ENCODE data around the gene C1QBP.
"Not testable (repeated sequence)": the region's sequence is repeated elsewhere in the genome, so short reads cannot be mapped to it uniquely, and the experiment has no call there.

The C1QBP gene

GRCh38 chr17:5431949-5432556, 6.9 kb downstream of the C1QBP start:
- no peak for DNase-seq

- DNase-seq = not testable (repeated sequence)
Measured at GRCh38 chr17:5431234-5431633, 7.7 kb downstream of the C1QBP start.

GRCh38 chr17:5430413-5430999, 8.4 kb downstream of the C1QBP start:
- DNase-seq = no peak

- no peak for DNase-seq
Measured at GRCh38 chr17:5429191-5429887, 9.6 kb downstream of the C1QBP start.

GRCh38 chr17:5425826-5426225, 13.1 kb downstream of the C1QBP start:
- DNase-seq = no peak

GRCh38 chr17:5424909-5425308, 14.0 kb downstream of the C1QBP start:
- no peak for DNase-seq

GRCh38 chr17:5422505-5422904, 16.4 kb downstream of the C1QBP start:
- no peak for DNase-seq

- peak; percentile 68 to 76 for DNase-seq
Measured at GRCh38 chr17:5419959-5420653, 18.8 kb downstream of the C1QBP start, which contains the start of gene RPAIN. Gene RPAIN (plus strand): TSS chr17:5420182. CDS start chr17:5420211, 29 bp downstream.

- peak; percentile 76 to 79 for DNase-seq
Measured at GRCh38 chr17:5419356-5419958, 19.5 kb downstream of the C1QBP start, which contains the start of gene NUP88. Gene NUP88 (minus strand): TSS chr17:5419662. CDS start chr17:5419650, 12 bp downstream.

- no peak for DNase-seq
Measured at GRCh38 chr17:5418858-5419355, 20.0 kb downstream of the C1QBP start.

GRCh38 chr17:5416901-5417300, 22.1 kb downstream of the C1QBP start:
- DNase-seq = no peak

- no peak for DNase-seq
Measured at GRCh38 chr17:5413682-5414081, 25.3 kb downstream of the C1QBP start.

- no peak for DNase-seq
Measured at GRCh38 chr17:5410594-5411272, 28.2 kb downstream of the C1QBP start.

GRCh38 chr17:5408186-5408585, 30.8 kb downstream of the C1QBP start:
- DNase-seq = no peak

- no peak for DNase-seq
Measured at GRCh38 chr17:5405400-5405799, 33.6 kb downstream of the C1QBP start.

GRCh38 chr17:5399767-5400166, 39.2 kb downstream of the C1QBP start:
- no peak for DNase-seq

GRCh38 chr17:5396612-5397011, 42.3 kb downstream of the C1QBP start:
- DNase-seq = no peak

- DNase-seq = no peak
Measured at GRCh38 chr17:5391678-5392077, 47.3 kb downstream of the C1QBP start.
